Activated naive CD4-positive, alpha-beta T cell treated with anti-CD3 and anti-CD28 coated beads, Interleukin-2, amount 50 U/mL, for 16 hours (primary cell): ENCODE measurements around the gene TNS1.

Experiments
- DNase-seq: peaks from one replicate; pipeline ENCODE4 v3.0.0-alpha.2; 2020

TNS1 gene

DNA sequence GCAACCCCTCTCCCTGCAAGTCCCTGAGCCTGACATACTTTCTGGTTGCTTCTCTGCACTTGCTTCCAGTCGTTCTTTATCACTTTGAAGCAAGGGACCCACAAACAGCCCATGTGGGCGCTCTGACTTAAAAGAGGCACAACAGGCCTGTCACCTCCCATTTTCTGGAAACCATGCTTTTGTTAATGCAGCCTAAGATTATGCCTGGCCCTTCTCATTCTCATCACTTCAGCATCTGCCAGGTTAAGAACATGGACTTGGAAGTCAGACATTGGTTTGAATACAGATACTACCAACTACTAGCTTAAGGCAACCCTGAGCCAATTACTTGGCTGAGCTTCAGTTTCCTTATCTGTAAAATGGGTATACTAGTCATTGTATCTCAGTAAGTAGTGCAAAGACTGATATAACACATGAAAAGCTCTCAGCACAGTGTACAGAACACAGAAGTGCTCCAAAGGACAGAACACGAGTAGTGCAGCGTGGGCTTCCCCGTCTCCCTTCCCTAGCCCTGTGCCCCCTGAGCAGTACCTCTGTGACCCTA lies 141.4 kb downstream of the TNS1 start:
- no peak for DNase-seq

DNA sequence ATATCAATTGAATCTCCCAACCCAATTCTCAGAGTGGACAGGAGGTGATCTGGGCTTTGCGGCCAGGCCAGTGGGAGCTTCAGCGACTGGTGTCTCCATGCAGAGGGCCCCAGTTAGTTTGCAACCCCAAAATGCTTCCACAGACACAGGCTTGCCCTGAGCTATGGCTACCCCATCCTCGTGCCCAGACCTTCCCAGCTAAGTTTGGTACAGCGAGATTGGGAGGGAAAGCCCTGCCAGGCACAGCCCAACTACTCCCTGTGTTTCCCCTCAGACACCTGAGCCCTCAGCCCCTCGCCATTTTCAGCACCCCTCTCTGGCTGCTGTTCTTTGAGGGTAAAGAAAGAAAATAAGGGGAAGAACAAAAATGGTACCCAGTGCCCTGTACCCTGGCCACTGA lies 142.9 kb downstream of the TNS1 start:
- DNase-seq: no peak

DNA sequence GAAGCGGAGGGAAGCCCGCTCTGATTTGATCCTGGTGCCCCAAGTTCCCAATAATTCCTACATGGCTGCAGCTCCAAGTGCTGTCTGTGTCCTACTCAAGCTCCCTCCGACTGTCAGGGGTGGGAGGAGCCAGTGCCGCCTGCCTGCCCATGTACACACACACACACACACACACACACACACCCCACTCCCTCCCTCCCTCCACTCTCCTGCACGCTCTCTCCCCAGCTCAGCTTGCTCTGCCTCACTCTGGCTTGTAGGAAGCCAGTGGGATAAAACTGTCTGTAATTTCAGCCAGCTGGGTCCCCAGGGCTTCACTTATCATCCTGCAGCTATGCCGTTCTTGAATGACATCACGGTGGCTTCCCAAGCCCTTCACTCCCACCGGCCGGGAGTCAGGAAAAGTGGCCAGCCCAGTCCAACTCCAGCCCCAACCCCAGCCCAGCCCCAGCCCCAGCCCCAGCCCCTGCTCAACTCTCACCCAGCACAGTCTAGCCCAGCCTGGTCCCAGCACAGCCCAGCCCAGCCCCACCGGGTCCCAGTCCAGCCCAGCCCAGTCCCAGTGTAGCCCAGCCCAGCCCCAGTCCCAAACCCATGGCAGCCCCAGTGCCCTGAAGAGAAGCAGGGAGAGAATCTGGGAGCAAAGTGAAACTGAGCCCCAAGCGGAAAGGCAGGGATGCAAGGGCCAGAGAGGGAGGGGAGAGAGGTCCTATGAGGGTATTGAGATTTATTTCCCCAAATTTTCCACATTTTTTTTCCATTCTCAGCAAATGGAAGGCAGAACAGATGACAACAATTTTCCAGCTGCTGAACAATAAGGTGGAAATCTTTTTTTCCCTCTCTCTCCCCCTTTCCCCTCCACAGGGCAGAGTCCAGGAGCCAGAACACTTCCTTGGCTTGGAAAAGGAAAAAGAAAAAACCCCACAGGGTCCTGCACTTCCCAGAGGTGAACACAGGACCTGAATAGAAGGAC lies 144.0 kb downstream of the TNS1 start:
- DNase-seq: no peak

DNA sequence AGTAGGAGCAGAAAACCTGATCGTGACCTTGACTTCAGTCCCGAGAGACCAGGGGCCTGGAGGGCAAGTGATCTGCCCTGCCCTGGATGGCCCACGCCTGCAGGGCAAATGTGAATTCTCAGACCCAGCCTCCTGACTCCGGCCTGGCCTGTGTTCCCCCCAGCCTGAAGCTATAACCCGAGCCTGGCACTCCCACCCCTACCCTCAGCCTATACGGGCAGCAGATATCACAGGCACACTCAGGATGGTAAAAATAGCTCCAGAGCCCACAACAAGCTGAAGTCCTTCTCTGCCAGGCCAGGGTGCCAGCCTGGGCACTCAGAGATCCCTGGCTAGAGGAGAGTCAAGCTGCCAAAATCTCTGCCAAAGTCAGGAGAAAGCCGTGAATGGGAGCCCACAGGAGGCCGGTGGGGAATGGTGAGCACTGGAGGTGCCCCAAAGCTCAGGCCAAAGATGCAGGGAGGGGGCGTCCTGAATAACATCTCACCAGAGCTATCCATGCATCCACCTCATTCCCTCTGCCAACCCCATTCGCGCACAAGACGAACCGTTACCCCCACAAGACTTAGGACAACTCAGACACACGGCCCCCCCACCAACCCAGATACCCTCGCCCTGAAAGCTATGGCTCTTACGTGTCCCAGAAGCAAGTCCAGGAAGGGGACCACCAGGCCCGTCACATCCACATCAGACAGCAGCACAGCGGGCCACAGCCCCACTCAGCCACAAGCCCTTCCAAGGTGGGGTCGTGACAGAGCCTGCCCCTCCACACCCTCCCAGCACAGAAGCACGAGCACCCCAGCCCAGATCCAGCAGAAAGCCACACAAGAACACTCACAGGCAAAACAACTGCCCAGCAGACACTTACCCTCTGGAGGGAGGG lies 144.9 kb downstream of the TNS1 start:
- no peak for DNase-seq

DNA sequence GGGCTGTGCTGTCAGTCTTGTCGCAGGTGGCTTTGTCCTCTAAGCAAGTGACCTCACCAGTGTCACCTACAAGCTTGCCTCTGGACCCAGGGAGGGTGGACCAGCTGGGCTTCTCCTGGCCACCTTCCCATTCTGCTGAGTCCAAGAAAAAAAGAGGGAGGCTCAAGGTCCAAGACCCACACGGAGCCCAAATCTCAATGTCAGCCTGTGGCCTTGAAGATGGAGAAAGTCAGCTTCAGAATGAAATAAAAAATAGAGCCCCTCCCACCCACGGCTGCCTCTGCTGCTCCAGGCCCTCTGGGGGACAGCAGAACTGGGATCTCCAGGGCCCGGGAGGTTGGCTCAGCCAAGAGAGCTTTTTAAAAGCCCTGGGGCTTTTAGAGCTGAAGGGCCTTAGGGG lies 145.9 kb downstream of the TNS1 start:
- no peak for DNase-seq

DNA sequence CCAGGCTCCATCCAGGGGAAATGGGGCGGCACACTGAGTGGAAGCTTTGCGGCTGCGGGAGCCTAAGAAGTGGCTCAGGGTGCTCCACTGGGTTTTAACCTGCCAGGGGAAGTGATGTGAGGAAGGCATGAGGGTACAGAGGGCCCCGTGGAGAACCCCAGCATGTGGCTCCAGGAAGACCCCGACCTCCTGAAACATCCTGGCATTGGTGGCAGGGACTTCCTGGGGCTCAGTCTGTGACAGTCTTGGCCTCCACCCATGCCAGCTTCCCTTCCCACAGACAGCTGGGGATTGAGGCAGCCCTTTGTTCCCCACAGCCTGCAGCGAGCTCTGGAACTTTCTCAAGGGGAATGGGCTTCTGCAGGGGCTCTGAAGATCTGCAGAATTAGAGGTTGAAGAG lies 146.6 kb downstream of the TNS1 start:
- no peak for DNase-seq

DNA sequence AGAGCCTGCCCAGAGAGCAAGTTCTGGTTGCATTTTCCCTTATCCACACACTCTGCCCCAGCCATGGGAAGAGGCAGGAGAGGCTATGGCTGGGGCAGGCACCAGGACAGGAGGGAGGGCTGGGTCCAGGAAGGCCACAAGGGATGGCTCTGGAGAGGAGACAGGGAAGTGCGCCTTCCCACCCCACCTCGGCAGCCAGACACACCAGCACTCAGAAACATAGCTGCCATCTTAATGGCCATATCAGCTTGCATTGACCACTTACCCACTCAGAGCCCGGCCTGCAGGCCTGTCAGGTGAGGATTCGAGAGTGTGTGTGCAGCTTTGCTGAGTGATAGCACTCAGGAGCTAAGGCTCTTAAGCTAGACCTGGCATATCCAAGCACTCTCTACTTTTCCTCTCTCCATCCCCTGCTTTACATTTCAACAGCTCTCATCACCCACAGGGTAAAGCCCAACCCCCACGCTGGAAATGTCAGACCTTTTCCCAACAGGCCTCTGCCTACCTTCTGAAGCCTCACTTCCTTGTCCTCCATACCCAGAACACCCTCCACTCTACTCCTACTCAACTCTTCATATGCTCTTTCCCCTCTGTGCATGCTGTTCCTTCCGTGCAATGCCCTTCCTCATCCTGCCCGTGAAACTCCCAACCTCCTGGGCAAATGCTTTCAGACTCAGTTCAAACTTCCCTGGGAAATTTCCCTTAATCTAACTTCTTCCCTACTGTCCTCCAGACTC lies 147.9 kb downstream of the TNS1 start:
- no peak for DNase-seq

DNA sequence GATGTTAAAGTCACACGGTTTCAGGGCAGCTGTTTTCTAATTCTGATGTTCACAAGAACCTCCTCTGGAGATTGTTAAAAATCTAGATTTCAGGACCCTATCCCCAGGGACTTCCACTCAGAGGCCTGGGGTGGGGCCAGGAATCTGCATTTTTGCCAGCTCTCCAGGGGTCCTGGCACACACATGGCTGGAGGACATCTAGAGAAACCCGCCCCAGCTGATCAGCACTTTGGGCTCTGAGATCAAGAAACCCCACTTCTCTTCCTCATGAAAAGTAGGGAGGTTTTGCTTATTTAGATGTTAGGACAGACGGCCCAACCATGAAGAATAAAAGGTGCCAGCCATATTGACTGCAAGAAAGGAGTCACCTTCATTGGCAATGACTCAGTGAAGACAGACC lies 148.8 kb downstream of the TNS1 start:
- DNase-seq: no peak

DNA sequence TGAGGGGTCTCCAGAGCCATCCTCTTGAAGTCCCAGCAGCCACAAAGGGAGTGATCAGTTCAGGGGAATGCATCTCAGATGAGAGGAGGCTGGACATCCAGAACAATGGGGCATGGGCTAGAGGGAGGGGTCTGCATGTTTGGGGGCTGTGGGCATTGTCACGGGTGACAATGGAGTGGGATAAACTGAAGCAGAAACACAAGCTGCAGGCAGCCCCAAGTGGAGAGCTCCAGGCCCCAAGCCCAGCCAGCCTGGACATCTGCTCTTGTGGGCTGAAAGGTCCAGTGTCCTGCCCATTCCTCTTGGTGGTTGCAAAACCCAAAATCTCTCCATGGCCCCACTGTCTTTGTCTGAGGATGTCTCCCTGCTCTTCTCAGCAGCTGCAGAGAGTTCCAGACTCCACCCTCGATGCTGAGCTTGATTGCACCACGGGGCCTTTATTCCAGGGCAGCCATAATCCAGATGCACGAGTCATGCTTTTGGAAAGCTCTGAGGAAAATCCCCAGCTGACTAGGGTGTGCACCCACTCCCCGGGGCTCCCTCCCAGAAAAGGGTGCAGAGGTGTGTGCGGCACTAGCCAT lies 149.4 kb downstream of the TNS1 start:
- DNase-seq: no peak

DNA sequence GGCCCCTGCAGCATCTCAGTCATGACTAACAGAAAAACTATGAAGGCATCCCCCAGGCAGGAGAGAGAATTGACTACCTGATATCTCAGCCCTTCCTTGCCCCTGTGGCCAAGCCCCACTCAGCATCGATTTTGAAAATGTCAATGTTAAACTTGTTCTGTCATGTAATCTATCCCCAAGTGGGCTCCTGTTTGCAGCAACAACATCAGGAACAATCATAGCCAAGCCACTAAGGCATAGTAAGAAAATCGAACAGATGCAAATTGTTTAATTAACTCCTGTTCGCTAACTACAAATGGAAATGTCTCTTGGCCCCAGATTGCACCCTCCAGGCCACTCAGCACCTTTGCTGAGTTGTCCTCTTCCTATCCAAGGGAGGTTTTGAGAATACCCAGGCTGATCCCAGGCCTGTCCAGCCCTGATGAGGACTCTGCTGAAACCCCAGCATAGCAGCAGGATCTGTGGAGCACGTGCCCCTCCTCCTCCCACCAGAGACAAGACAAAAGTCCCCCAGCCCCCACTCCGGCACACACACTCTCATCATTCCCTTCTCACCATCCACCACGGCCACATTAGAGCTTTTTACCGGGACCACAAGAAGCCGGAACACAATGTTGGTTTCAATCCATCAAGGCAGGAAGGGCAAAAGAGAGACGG lies 150.1 kb downstream of the TNS1 start:
- no peak for DNase-seq

DNA sequence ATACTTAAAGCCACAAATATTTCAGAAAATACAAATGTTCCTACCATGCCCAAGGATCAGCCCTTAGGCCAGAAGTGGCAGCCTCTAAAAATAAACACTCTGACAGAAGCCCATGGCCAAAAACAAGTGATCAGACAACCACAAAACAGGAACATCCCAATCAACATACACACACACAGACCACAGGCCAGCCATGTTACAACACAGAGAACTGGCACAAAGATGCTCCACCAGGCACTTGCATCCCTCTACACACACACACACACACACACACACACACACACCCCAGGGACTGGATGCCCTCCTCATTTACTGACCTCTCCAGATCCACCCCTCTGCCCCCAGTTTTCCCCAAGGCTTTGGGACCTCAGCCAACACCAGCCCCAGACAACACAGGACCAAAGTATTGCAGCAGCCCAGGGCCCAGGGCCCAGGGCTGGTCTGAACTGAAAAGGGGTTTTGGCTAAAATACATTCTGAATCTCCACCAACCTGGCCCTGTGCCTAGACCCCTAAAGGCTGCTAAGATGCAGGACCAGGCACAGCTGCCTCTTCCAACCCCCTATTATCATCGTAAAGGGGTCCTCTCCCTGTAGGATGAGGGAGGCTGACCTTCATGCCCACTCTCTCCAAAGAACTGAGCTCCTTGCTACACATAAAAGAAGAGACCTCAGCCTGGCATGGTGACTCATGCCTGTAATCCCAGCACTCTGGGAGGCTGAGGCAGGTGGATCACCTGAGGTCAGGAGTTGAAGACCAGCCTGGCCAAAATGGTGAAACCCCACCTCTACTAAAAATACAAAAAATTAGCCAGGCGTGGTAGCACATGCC lies 151.4 kb downstream of the TNS1 start:
- DNase-seq: no peak

DNA sequence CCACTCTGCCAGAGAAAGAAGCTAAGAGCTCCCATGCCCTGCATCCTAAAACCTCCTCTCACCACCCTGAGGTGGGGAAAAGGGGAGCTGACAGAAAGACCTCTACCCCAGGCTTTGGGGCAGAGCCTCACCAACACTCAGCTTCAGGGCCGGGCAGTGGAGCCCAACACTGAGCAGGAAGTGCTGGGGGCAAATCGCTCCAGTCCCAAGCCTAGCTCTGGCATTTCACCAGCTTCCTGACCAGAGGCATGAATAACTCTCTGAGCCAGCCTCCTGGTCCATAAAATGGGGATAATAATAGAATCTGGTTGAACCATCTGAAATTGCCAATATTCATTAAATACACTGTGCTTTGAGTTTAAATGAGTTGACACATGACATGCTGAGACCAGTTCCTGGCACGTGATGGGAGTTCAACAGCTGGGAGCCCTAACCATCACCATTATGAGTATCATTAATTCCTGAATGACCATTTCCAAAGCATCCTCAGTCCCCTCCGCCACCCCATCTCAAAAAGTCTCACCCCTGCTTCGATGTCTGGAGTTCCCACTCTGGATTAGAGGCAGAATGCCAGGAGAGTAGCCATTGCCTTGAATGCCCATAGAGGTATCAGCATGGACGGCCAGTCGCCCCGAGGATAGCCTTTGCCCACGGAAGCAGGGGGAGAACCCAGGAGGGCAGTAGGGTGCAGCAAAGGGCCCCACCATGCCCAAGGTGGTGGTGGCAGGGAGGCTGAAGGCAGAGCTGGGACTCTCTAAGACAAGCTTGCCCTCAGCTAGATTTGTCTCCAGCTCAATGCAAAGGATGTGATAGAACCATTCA lies 153.4 kb downstream of the TNS1 start:
- DNase-seq: no peak

DNA sequence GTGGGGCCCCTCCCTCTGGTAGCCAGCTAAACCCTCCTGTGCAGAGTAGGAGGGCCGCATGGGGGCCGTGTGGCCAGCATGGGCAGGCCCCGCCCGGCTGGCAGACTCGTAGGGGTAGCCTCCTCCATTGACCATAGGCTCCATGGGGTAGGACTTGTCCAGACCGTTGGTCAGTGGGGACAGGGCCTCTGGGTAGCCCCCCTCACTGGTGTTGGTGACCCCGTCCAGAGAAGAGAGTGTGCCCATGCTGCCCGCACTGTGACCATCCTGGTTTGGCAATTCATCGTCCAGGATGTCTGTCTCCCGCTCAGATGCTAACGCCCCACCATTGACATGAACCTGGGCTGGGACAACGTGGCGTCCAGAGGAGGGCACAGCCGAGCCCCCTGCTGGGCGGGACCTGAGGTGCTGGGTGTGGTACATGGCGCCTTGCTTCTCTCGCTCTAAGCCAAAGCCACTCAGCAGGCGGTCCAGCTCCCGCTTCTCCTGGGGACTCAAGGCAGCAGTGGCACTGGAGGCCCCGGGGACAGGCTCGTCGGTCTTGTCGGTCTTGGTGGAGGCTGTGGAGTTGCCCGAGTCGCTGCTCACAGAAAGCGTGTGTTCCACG lies 154.3 kb downstream of the TNS1 start:
- no peak for DNase-seq

DNA sequence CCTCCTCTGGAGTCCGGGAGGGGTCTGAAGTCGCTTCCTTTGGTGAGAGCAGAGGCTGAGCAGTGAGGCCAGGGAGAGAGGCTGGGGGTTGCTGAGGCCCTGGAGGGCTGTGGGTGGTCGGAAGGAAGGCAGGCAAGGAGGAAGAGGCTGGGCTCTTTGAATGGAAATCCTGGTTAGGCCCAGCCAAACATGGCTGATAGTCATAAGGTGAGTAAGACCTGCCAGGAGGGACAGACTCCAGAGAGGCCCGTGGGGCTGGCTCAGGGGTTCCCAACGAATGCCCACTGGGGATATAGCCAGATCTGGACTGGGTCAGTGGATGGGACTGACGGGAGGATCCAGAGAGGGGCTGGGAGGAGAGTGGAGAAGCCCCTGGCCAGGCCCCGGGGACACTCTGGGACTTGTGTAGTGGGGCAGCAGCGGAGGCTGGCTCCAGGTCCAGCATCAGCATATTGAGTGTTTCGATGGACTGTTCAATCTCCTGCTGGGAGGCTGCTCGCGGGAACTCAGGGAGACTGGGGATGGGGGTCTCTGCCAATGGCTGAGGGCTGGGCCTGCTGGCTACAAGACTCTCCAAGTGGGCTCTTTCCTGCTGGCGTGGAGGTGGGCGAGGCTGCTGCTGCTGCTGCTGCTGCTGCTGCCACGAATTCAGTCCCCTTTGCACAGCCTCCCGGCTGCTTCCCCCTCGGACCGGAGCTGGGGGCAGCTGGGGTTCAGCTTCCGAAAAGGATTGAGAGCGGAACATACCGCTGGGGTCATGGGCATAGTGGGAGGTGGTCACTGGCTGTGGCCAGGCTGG lies 155.0 kb downstream of the TNS1 start:
- DNase-seq: no peak

DNA sequence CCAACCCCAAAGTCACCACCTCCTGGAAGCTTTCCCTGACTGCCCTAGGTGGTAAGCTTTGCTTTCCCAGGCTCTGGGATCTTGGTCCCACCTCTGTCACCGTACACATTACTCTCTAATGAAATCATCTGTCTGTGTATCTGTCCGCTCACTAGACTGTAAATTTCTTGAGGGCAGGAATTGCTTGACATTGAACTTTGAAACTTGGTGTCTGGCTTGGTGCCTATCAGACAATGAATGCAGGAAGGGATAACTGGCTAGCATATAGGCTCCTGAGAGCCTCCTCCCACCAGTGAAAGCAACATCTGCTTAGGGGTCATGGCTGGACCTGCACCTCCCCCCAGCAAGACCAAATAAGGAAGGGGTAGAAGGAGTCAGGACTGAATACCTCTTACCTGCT lies 155.7 kb downstream of the TNS1 start:
- DNase-seq: no peak

DNA sequence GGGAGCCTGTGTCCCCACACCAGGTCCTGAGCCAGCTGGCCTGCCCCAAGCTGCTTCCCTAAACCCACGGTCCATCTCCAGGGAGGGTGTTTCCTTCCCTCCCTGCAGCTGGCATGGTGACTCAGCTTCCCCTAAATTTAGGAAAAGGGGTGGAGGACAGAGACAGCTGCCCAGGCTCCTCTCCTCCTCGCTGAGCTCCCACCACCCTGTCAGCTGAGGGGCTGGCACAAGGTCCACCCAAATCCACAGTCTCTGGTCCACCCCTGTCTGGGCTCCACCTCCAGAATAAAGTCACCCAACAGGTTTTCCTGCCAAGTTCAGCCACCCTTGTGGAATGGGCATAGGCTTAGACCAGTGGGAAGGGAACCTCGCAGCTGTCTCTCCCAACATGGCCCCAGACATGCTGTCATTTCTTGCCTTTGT lies 156.5 kb downstream of the TNS1 start:
- DNase-seq: no peak

DNA sequence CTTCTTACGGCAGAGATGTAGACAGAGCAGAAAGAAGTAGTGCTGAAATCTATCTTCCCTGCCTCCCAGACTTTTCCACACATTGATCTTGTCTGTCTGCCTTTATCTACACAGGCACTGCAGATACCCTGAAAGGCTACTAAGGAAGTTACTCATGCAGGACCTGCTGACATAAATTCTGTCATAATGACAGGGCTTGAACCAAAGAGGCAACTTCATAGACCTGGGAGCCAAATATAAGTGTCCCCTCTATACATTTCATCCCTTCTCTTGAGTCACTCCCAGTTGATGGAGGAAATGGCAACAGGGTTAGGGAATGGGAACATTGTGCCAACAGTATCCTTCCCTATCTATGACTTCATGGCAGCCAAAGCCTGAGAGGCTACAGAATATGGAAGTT lies 157.5 kb downstream of the TNS1 start:
- no peak for DNase-seq

DNA sequence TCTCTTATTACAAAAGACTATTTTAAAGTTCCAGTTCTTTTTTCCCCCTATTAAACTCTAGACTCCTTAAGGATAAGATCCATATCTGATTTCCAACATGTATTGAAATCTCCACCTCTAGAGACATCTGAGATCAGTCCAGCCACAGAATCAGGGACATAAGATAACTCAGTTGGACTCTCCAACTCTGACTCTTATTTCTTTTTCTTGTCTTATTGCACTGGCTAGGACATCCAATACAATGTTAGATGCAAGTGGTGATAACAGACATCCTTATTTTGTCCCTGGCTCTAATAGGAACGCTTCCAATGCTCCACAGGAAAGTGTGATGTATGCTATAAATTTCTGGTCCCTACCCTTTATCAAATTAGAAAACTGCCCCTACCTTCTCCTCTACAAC lies 158.1 kb downstream of the TNS1 start:
- DNase-seq: no peak

DNA sequence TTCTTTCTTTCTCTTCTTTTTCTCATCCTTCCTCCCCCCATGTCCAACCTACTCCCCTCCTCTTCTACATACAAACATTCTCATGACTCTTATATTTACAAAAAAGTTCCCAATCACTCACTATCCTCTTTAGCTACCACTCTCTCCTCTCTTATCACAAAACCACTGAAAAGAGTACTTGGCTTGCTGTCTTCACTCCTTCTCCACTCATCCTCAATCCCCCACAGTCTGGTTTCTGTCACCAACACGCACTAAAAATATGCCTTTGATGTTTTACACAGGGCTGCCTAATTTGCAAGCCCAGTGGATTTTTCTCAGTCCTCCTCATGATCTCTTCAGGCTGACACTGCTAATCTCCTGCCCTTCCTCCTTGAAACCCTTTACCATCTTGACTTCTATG lies 159.5 kb downstream of the TNS1 start:
- DNase-seq: no peak
